NCI-H146 (cell line): ENCODE data around the gene MGA.

ENCODE experiments used
- DNase-seq: peaks from one replicate; lab custom pipeline; 2025; lab: John Stamatoyannopoulos, UW

Gene MGA

DNA sequence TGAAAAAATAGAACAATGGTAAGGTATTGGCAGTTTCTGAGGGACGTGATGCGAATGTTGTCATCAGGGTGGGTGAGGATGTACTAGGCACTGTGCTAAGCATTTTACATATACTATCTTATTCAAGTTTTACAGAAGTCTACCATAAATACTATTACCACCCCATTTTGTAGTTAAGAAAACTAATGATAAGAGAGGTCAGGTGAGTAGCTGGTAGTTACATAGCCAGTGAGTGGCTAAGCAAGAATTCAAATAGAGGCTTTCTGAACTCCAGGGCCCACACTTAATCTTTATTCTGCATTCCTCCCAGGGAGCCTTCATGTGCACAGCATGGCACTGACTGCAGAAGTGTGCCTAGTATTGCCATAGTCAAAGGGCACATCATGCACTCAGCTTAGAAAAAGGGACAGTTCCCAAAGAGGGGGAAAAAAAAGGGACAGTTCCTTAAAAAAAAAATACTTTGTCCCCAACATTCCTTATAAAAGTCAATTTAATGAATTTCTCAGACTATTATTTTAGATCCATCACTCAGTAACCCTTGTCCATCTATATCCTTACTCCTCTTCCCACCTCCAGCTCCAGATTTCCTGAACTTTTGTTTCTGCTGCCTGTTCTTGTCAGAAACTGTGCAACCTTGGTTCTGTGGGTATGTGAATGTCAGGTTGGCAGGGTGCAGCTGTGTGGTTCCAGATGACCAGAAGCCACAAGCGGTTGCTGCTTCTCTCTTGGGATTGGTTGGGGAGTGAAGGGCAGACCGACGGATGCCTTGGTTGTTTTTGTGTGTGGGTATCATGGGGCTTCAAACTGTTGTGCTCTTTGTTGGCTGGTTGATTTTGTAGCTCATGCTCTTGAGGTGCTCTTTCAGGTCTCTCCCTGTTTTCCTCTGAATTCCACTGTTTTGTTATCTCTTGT lies 122.4 kb downstream of the MGA start:
- no peak for DNase-seq

DNA sequence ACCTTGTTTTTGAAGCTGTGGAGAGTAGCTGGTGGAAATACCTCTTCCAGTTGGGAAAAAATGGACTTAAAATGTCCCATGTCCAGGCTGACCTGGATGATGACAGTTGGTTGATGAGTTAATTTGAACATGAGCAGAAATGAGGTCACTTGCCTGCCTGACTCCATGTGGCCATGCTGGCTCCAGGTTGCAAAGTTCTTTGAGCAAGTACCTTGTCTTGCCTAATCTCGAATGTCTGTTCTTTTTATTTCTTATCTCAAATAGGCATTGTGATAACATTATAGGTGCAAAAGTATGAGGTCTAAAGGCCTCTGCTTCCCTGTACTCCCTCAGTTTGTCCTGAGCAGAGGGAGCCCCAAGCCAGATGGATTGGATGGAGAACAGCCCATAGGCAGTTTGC lies 123.1 kb downstream of the MGA start:
- DNase-seq = no peak

DNA sequence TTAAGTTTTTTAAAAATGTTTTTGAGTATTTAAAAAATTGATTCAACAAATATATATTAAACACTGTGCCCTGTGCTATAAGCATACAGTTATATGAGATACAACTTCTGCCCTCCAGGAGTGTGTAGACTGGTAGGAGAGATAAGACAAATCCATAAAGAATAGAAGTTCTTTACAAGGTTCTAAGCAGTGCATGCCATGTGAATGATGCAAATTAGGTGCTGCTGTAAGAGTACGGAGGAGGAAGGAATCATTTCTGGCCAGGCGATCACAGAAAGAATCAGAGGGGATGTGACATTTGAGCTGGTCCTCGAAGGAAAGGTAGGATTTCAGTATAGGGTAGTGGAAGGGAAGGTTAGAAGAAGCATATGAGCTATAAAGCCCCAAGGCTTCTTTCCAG lies 128.1 kb downstream of the MGA start:
- DNase-seq = no peak

DNA sequence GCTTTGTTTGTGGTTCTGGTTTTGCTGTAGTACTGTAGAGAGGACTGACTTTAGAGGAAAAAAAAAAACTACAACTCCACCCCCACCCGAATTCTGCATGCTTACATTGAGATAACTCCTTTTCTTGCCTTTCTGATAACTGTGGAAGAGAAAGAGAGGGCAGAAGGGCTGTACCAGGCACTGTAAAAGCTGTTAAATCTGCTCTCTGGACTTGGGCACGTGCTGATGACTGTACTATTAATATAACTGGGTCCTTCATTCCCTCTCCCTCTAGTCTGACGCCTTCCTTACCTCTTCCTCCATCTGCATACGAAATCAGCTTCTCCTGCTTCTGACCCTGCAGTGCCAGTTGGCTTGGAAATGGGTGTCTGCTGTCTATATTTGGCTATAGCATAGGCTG lies 129.0 kb downstream of the MGA start:
- DNase-seq = no peak

DNA sequence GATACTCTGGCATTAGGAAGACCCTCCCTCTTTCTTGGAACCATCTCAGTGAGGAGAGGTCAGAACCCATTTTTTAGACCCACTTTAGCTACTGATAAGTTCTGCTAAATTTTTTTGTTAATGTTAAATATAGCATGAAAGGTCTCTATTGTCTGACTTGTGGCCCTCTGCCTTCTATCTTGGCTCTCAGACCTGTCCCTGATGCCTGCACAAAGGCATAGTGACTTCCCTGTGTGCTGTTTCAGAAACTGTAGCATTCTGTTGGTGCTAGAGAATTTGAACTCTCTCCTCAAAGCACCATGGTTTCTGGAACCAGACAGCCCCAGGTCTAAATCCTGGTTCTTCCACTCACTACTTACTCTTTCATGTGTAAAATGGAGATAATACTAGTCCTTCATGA lies 129.5 kb downstream of the MGA start:
- no peak for DNase-seq

DNA sequence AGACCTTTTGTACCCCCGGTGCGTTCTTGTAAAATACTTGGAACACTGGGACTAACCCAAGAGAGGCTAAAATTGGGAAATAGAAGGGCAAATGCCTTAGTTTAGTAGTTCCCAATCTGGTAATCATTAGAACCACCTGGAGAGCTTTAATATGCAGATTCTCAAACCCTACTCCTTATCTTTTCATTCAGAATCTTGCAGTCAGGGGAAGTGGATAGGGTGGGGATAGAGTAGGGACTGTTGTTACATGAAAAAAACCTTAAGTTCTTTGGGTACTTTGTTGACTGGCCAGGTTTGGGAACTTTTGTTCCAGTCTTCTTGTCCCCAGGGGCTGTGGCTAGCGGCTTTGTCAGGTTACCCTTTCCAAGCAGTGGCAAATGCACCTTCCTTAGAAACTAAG lies 130.0 kb downstream of the MGA start:
- no peak for DNase-seq

DNA sequence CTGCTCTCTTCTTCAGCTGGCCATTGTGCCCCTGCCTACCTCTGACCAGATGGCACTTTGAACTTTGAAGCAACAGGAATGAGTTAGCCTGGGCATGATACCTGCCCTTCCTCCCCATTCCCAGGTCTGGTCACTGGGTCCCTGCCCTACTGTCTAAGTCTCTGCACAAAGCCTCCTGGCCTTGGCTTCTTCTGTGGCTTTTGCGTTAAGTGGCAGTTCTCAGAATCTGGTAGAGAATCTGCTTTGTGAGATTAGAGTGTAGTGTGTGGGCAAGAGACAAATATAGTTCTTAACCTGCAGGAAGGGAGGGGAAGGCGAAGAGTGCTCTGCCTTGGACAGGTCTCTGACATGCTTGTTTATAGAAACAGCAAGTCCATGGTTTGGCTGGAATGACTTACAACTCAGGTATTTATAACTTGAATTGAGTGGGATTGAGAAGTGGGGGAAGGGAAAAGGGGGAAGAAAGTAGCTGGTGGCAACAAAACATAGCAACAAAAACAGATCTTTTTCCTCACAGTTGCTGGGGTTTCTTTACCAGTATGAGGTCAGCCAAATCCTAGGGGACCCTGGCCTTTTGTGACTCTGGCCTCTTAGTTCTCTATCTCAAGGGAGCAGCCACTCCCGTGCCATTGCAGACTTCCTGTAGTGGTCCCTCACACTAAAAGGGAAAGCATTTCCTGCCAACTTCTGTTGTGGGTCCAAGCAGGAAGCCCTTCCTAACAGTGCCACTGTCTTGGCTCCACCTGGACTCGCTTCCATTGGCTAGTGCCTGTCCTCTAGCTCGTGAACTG lies 130.7 kb downstream of the MGA start:
- DNase-seq = no peak

DNA sequence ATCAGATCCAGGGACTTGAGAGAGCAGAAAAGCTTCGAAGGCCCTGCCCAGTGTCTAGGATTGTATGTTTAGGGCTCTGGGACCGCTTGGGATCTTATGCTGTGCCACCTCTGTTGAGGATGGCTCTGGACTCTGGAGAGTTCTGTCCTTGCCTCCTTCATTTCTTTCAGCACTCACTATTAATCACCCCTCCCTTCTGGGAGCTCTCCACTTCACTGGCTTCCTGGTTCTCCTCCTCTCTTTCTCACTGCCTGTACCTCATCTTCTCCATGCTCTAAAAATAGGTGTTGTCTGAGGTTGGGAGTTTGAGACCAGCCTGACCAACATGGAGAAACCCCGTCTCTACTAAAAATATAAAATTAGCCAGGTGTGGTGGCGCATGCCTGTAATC lies 131.3 kb downstream of the MGA start:
- no peak for DNase-seq

DNA sequence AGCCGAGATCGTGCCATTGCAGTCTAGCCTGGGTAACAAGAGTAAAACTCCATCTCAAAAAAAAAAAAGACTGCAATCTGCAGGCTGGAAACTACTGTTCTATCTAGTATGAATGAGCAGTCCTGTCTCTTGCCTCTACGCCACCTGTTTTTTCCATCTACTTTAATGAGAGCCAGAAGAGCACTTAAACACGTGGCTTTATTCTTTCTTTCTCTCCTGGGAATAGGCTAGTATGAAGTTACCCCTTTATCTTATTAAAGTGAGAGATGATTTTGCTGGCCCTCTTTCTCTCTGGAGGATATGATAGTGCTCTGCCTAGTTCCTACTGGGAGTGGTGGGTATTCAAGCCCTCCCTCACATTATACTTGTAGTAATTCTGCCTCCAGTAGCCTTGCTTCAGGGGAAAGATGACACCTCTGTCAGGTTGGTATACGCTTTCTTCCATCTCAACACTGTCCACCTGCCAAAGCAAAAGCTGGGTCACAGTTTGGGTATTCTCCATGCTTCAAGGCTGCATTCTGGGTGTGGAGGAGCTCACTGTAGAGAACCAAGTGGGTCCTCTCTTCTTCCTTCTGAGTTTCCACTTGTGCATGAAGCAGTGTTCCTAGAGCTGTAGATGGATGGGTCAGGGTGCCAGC lies 131.9 kb downstream of the MGA start:
- no peak for DNase-seq

DNA sequence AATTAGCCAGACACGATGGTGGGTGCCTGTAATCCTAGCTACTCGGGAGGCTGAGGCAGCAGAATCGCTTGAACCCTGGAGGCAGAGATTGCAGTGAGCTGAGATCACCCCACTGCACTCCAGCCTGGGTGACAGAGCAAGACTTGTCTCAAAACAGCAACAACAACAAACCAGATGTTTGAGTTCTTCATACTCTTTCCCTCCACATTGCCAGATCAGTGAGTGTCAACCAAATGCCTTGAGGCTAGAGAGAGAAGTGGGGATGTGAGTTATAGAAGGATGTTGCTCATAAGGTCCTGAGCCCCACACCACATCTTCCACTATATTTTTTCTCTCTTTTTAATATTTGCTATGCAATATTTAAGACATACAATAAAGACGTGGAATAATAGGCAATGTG lies 133.9 kb downstream of the MGA start:
- DNase-seq = no peak

DNA sequence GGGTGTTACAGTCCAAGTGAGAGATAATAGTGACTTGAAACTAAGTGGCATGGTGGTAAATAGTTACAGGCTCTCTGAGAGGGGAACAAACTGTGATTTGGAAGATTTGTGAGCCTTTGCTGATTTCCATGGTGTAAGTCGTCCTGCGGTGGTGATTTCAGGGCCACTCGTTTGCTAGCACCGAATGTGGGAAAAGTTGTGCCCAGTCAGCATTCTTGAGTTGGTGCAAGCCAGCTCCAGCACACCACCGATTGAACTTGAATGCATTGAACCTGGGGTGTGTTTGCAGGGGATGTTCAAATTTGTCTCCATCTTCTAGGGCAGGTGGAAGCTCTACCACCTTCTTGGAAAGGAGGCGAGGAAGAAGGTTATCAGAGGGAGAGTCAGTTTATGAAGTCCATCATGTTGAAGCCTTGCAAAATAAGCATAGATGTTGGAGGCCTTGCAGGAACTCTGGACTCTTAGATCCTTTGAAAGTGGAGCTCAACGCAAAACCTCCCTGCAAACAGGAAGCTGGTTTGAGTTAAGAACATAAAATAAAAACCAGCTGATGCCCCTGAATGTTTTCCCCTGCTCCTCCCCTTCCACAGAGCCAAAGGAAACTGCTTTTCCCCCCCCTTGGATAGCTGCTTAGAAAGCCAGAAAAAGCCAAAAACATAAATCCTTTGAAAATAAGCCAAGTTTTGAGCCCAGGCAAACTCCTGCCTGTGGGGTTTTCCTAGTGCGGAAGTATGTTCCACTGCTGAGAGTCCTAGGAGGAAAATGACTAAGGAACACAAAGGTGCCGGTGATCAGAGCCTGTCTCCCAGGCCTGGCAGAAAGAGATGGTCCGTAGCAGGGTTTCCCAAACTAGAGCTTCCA lies 136.0 kb downstream of the MGA start:
- DNase-seq = no peak

DNA sequence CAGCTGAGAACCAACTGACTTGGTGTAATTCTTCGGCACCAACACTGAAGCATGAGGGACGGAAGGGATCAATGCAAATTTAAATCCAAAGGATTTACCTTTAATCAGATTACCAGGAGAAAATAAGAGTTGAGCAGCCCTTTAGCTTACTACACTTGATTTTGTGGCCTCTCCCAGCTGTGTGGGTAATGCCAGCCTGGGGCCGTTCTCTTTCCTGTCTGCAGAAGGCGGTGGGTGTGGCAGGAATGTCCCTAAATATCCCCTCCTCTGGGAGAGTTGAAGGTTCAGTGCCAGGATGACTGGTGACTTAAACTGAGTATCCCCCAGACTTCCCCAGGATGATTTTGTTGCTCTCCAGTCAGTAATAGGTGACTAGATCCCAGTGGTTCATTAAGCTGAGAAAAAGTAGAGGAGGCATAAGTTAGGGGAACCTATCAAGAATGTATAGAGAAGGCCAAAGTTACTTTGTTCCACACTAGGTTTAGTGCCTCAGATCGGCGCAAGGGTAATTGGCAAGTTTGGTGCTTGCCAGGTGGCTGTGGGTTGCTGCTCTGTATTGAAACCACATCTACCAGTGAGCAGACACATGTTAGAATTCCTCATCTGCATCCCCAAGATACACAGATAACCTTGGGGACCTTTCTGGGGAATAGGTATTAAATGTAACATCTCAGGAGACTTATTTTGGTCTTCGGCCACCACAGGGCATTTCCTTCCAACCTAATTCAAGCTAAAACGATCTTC lies 137.2 kb downstream of the MGA start:
- DNase-seq = no peak

DNA sequence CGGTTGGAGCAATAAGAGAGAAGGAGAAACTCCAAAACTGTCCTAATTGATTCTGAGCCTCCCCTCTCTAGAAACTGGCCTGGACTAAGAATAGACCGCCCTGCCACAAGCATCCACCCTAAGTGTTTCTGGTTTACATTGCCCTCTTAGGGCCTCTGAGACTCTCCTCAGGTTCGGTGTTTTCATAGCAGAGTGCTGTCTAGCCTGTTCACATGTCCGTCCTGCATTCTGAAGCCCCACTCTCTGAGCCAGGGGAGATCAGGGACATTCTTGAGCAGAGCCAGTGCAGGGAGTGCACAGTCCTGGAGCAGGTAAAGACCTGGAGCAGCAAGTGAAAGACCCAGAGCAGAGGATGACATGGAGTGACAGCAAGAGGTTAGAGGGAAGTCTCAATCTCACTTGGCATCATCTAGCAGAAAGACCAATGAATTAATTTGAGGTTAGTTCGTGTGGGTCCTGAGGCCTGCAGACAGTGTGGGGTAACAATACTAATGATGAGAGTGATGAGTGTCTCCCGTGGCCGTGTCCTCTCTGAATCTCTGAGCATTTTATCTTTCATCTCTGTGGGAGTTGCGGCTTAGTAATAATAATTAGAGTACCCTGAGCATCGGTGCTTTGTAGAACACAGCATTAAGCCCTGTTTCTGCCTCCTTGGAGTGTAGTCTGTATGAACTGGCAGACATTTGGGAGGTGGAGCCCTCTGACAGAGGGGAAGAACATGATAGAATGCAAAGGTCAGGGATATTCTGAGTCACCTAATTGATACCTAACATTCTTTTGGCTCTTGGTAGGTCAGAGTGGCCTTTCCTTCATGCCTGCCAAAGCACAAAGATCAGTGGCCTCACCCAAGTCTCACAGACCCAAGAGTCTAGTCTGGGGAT lies 138.6 kb downstream of the MGA start:
- DNase-seq = no peak

DNA sequence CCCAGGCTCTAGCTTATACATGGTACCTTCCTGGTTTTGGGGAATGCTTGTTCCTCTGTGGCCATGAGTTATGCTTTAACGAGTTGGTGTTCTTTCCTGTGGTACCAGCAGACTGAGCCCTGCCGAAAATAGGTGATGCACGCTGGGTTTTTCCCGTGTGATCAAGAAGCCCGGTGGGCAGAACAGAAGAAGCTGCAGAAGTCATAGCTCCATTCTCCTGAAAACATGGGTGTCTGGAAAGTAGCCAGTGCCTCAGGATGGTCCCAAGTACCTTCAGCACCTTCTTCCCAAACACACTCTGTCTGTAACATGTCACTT lies 139.2 kb downstream of the MGA start:
- no peak for DNase-seq

DNA sequence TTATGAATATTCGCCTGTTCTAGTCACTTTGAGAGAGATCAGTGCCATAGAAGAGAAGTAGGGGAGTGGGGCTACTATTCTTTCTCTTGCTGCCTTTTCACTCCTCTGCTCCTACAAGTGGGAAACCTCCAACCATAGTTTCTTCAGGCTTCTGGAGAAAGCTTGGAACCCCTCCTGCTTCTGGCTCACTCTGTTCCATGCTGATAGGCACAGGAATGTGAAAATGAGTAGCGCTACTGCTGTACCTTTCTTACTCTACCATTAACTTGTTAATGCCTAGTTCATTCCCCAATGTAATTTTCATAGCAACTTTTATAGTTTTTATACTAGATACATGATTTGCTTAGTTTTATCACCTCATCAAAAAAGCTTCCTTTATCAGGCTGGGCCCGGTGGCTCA lies 141.0 kb downstream of the MGA start:
- DNase-seq = no peak

DNA sequence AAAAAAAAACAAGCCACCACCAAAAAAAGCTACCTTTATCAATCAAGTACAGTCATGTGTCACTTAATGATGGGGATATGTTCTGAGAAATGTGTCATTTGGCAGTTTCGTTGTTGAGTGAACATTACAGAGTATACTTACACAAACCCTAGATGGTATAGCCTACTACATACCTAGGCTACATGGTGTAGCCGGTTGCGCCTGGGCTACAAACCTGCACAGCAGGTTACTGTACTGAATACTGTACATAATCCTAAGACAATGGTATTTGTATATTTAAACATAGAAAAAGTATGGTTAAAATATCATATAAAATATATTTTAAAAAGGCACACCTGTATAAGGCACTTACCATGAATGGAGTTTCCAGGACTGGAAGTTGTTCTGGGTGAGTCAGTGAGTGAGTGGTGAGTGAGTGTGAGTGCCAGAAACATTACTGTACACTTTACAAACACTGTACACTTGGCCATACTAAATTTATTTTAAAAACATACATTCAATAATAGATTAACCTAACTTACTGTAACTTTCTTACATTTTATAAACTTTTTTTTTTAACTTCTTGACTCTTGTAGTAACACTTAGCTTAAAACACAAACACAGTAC lies 141.7 kb downstream of the MGA start:
- no peak for DNase-seq

DNA sequence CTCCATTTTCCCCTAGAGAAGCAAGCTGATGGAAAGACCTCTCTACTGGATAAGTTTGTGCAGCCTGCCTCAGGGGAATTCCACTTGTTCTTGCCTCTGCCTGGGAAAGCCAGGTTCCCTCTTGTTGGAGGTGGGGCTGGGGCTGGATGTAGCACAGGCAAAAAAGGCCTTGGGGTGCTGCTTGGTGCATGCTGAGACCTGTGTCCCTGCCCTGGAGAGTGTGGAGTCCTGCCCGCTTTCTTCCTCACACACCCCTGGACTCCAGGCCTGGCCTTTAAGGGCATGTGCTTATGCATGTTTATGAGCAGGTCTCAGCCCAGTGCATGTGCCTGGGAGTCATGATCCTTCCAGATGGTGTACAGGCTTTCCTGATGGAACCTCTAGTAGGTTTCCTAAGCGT lies 144.2 kb downstream of the MGA start:
- DNase-seq = no peak

DNA sequence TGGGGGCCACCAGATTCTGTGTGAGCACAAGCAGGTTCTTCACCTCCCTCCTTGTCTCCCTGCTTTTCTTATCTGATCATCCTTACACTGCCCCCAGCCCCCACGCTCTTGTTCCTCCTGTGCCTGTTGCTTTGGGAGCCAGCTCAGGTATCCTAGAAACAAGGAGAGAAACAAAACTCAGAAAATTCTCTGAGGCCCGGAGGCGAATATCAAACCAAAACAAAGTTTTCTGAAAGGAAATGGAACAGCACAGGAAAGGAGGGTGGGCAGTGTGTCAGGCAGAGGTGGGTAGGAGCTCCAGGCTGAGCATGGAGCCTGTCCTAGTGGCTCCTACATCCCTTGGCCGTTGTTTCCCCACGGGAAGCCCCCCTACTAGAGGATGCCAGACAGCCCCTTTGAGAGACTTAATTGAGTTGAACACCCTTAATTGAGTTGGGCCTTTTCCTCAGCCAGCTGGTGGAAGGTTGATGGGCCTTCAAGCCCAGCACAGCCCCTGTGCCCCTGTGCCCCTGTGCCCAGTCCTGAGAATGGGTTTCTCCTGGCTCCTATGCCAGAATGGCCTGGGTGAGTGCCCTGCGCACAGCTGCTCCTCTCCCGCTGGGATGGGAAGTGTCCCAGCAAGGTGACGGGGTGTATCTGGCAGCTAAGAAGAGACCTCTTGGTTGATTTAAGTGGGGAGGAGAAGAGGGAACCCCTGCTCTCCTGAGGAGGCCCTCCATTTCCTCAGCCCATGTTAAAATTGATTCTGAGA lies 144.9 kb downstream of the MGA start:
- DNase-seq = no peak

DNA sequence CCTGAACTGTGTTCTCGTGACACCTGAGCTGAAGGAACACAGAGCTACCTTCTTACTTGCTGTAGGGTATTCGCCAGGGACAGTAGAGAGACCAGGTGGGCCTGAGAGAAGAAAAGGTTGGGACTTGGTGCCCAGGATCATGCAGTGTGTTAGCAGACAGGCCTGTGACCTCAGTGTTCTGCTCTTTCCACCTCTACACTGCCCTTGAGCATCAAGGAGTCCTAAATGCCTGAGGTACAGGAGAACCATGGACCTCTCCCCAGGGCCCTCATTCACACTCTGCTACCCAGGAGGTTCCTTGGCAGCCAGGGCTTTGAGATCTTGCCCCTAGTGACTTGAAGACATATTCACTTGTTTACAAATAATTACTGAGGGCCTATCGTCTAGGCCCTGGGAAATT lies 145.5 kb downstream of the MGA start:
- no peak for DNase-seq
